Choroid plexus epithelial cell (primary cell): Measurements from ENCODE around the gene DYNLT3.
A peak's percentile ranks its signal among the peaks of the same experiment; 100 is the strongest.

Experiments
- DNase-seq: peaks from one replicate; pipeline ENCODE4 v3.0.0-alpha.2; 2010; ENCODE audit warnings: low read depth
- H3K4me3 ChIP-seq: 2 replicates; pipeline ENCODE4 v1.5.1; 2011; ENCODE audit warnings: low read depth, mild to moderate bottlenecking, control low read depth, low read length, moderate library complexity
- TF ChIP-seq, protein P1 (sequence below): conservative IDR thresholded peaks from 2 replicates; pipeline ENCODE4 v1.5.1; 2011; ENCODE audit warnings: low read depth, mild to moderate bottlenecking, control low read depth, inconsistent platforms, low read length, moderate library complexity

DYNLT3 gene

DNA sequence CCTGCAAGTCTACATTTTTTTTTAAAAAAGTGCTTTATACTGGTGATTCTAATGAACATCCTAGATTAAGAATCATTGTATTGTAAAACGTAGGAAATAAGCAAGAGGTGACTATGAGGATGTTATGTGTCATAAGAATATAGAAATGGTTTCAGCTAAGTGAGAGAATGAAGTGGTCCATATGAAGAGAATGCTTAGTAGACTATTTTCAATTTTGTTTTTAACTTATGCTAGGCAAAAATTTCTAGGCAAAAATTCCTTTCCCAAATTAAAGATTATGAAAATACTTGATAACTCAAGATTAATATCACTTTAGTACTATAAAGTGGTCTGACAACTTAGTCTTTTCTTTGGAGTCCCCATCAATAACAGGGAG lies 825 bp downstream of the DYNLT3 start:
- peak overlapping the region; percentile 75 for H3K4me3 ChIP-seq
- no peak for DNase-seq
- TF ChIP-seq, protein P1, sequence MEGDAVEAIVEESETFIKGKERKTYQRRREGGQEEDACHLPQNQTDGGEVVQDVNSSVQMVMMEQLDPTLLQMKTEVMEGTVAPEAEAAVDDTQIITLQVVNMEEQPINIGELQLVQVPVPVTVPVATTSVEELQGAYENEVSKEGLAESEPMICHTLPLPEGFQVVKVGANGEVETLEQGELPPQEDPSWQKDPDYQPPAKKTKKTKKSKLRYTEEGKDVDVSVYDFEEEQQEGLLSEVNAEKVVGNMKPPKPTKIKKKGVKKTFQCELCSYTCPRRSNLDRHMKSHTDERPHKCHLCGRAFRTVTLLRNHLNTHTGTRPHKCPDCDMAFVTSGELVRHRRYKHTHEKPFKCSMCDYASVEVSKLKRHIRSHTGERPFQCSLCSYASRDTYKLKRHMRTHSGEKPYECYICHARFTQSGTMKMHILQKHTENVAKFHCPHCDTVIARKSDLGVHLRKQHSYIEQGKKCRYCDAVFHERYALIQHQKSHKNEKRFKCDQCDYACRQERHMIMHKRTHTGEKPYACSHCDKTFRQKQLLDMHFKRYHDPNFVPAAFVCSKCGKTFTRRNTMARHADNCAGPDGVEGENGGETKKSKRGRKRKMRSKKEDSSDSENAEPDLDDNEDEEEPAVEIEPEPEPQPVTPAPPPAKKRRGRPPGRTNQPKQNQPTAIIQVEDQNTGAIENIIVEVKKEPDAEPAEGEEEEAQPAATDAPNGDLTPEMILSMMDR, result no peak

- TF ChIP-seq, protein P1, result no peak
- H3K4me3 ChIP-seq, result peak overlapping the region; percentile 33
- peak; percentile 28 for DNase-seq
Observed at GRCh38 chrX:37846141-37846540, 1.2 kb downstream of the DYNLT3 start.

- TF ChIP-seq, protein P1, result no peak
- H3K4me3 ChIP-seq, result no peak overlapping the region
- no peak for DNase-seq
Observed at GRCh38 chrX:37844622-37845021, 2.7 kb downstream of the DYNLT3 start.

DNA sequence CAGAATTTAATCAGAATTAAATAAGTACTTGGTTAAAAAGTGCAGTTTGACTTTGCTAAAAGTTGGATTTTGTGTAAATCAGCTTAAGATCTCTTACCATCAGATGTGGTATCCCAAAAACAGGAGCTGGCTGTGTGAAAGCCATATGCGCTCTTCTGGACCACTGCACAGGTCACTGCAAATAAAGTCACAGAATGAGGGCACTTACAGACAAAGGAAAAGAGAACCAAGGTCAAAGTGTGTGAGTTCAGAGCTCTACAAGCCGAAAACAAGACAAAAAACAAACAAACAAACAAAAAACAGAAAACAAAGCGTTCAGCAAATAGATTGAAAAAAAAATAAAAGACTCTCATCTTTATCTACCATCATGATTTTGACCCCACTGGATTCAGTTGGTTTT lies 6.4 kb downstream of the DYNLT3 start:
- no peak overlapping the region for H3K4me3 ChIP-seq
- TF ChIP-seq, protein P1, result no peak
- DNase-seq, result no peak

DNA sequence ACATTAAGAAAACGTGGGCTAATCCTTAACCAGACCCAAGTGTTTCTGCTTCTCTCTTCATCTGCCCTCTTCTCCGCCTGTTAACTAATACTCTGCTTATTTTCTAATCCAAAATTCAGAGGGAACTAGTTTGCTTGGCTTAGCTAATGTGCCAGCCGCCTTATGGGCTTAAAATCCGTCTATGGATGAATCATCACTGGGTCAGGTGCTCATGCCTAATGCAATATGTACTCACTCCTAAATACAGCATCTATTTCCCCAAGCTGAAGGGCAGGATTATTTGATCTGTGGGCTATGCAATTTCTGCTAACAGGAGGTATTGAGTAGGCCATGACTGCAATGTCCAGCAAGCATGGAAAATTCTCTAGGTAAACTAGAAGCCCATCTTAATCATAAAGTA lies 12.4 kb downstream of the DYNLT3 start:
- H3K4me3 ChIP-seq, result no peak overlapping the region
- TF ChIP-seq, protein P1, result no peak
- DNase-seq, result no peak

- no peak overlapping the region for H3K4me3 ChIP-seq
- TF ChIP-seq, protein P1, result no peak
- DNase-seq, result no peak
Observed at GRCh38 chrX:37830371-37830770, 17.0 kb downstream of the DYNLT3 start.

- DNase-seq, result no peak
- H3K4me3 ChIP-seq, result no peak overlapping the region
- TF ChIP-seq, protein P1, result no peak
Observed at GRCh38 chrX:37829721-37830120, 17.6 kb downstream of the DYNLT3 start.
